Keratinocyte (primary cell): ENCODE data around the gene CTNNA3. TPM values are rescaled to one million over a fixed set of nuclear protein-coding genes. Genes with fewer than 3 reads are reported as not detected.

Experiments used
- DNase-seq: peaks from one replicate; pipeline ENCODE4 v3.0.0-alpha.2; 2011; ENCODE audit warnings: low read depth, missing footprints, low spot score
- FAIRE-seq: peaks from 2 replicates; lab custom pipeline; 2011; peaks lifted over from hg19 to GRCh38; lab: Jason Lieb, UNC
- H2AFZ ChIP-seq: 2 replicates; pipeline ENCODE4 v1.6.0; 2012; ENCODE audit warnings: low read length, control low read depth, inconsistent platforms; ENCODE audit not compliant: control insufficient read depth
- H3K27ac ChIP-seq: 2 replicates; pipeline ENCODE4 v1.5.1; 2011; ENCODE audit warnings: low read length; ENCODE audit not compliant: control insufficient read depth, insufficient read depth
- H3K27me3 ChIP-seq: 3 replicates; pipeline ENCODE4 v1.6.0; 2011; ENCODE audit warnings: low read length; ENCODE audit not compliant: control insufficient read depth, insufficient read depth; ENCODE audit errors: extremely low read depth
- H3K36me3 ChIP-seq, 2 experiments: 2 replicates in 1 of 2; 3 replicates in 1 of 2; pipeline ENCODE4 v1.5.1; 2011; ENCODE audit warnings: low read length in 2 of 2, mild to moderate bottlenecking in 1 of 2; ENCODE audit not compliant: control insufficient read depth in 2 of 2, insufficient read depth in 2 of 2; ENCODE audit errors: extremely low read depth in 1 of 2
- H3K4me1 ChIP-seq: 3 replicates; pipeline ENCODE4 v1.5.1; 2011; ENCODE audit warnings: low read length; ENCODE audit not compliant: control insufficient read depth, insufficient read depth; ENCODE audit errors: extremely low read depth
- H3K4me2 ChIP-seq: 3 replicates; pipeline ENCODE4 v1.6.0; 2011; ENCODE audit warnings: low read depth, low read length; ENCODE audit not compliant: control insufficient read depth, insufficient read depth; ENCODE audit errors: extremely low read depth
- H3K4me3 ChIP-seq, 3 experiments: fragments of 200-600 bp in 1 of 3; sonication (generic) in 1 of 3; 2 replicates in 2 of 3; 3 replicates in 1 of 3; pipeline ENCODE4 v1.5.1; 2011 to 2016; ENCODE audit warnings: low read length in 3 of 3, mild to moderate bottlenecking in 3 of 3, control low read depth in 2 of 3, inconsistent platforms in 1 of 3, low read depth in 1 of 3, mixed read lengths in 1 of 3, mixed run types in 1 of 3, moderate library complexity in 1 of 3; ENCODE audit not compliant: control insufficient read depth in 2 of 3, insufficient read depth in 2 of 3; ENCODE audit errors: extremely low read depth in 1 of 3
- H3K79me2 ChIP-seq: 2 replicates; pipeline ENCODE4 v1.6.0; 2012; ENCODE audit warnings: low read length; ENCODE audit not compliant: control insufficient read depth, insufficient read depth
- H3K9ac ChIP-seq: 3 replicates; pipeline ENCODE4 v1.6.0; 2011; ENCODE audit warnings: low read length; ENCODE audit not compliant: control insufficient read depth, insufficient read depth; ENCODE audit errors: extremely low read depth
- H3K9me1 ChIP-seq: 3 replicates; pipeline ENCODE4 v1.6.0; 2011; ENCODE audit warnings: low read length; ENCODE audit not compliant: control insufficient read depth, insufficient read depth; ENCODE audit errors: extremely low read depth
- H3K9me3 ChIP-seq: 2 replicates; pipeline ENCODE4 v1.5.1; 2012; ENCODE audit warnings: low read depth, low read length; ENCODE audit not compliant: control insufficient read depth
- H4K20me1 ChIP-seq: 3 replicates; pipeline ENCODE4 v1.6.0; 2011; ENCODE audit warnings: low read length; ENCODE audit not compliant: control insufficient read depth, insufficient read depth; ENCODE audit errors: extremely low read depth
- CTCF ChIP-seq, 3 experiments: IDR thresholded peaks in 1 of 3; conservative IDR thresholded peaks in 1 of 3; optimal IDR thresholded peaks in 1 of 3; 2 replicates in 2 of 3; 3 replicates in 1 of 3; pipeline versions ENCODE3 to v1.5.1; 2011; ENCODE audit warnings: low read length in 3 of 3, mild to moderate bottlenecking in 3 of 3, moderate library complexity in 2 of 3, control low read depth in 1 of 3, inconsistent platforms in 1 of 3; ENCODE audit not compliant: insufficient read depth in 2 of 3; ENCODE audit errors: extremely low read depth in 1 of 3
- EZH2 ChIP-seq: IDR thresholded peaks from one replicate; pipeline ENCODE4 v1.6.1; 2012; ENCODE audit warnings: inconsistent platforms, mild to moderate bottlenecking, low read length, moderate library complexity
- dilution Hi-C: fragments of 300-500 bp; cut with MboI; formaldehyde crosslinking; loops from one replicate; pipeline ENCODE4 v1.7.0; 2020; ENCODE audit warnings: low sequenced_read_pairs; ENCODE audit not compliant: extremely low pct_ligation_motif_present
- polyA plus RNA-seq, 5 experiments: library from polyadenylated mRNA; depleted of rRNA in 3 of 5; stranded (reverse) in 3 of 5; stranded (forward) in 1 of 5; unstranded in 1 of 5; fragments of >200 nt; gene quantifications; 1 replicate in 1 of 5; 2 replicates in 3 of 5; 3 replicates in 1 of 5; pipeline versions ENCODE4 v1.2.1 to v1.2.3, GENCODE V29; 2011 to 2012; ENCODE audit warnings: missing spikeins in 2 of 5, low read depth in 1 of 5, low replicate concordance in 1 of 5

The CTNNA3 gene
- polyA plus RNA-seq, 1 donor (not counting 4 experiments of a cell fraction or from before 2014, with no cell fraction given) = 0.01 TPM

DNA sequence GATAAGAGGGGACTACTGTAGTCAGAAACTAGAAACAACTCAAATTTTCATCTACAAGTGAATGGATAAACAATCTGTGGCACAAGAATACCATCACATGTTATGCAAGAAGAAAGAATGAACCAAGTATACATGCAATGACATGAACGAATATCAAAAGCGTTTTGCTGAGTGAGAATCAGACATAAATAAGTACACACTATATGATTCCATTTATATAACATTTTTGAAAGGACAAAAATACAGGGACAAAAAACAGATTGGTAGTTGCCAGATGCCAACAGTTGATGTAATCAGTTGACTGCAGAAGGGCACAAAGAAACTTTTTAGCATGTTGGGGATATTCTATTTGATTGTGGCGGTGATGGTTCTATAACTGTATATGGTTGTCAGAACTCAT, 33.6 kb downstream of the CTNNA3 start:
- dilution Hi-C loops = no loop called here
- Histone ChIP-seq H3K4me1 (no peaks in the 10 kb centered on the region), H3K9me3 (no peaks in the 10 kb centered on the region), H3K9me1 (no peaks in the 10 kb centered on the region), H2AFZ (no peak overlapping the region), H3K27ac (no peak overlapping the region), H3K36me3 (no peaks in the 10 kb centered on the region), H3K4me3 (no peak overlapping the region), H4K20me1 (no peaks in the 10 kb centered on the region), H3K9ac (no peak overlapping the region), H3K79me2 (no peaks in the 10 kb centered on the region), H3K27me3 (no peaks in the 10 kb centered on the region), H3K4me2 (no peak overlapping the region)
- TF ChIP-seq CTCF (optimal IDR thresholded peaks at IDR 0.05 in 1 of 3, IDR thresholded peaks at IDR 0.05 in 1 of 3, conservative IDR thresholded peaks at IDR 0.05 in 1 of 3; ENCODE audit: extremely low read depth in 1 of 3, insufficient read depth in 2 of 3, low read length in 3 of 3) = no peak
- no peak for TF ChIP-seq EZH2
- no peak for FAIRE-seq
- no peak for DNase-seq

DNA sequence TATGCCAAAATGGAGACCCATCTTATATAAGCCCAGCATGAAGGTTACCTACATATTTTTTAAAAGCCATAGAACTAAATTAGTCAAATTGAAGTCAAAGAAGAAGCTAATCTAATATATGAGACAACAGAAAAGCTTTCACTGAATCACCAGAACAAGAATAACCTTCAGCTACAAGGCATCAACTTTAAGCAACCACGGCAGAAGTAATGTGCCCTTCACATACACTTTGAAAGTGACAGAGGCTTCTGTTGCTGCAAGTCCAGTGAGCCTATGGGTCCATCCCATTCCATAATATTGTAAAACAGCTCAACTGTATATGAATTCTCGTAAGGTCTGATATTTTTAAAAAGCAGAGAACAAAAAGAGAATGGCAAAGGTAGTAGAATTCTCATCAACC, 36.5 kb downstream of the CTNNA3 start:
- dilution Hi-C loops = no loop called here
- no peaks in the 10 kb centered on the region for H3K79me2 ChIP-seq

More for the DNA sequence above, 36.5 kb downstream of the CTNNA3 start:
- H3K4me1 ChIP-seq = no peaks in the 10 kb centered on the region
- H2AFZ ChIP-seq = no peak overlapping the region
- FAIRE-seq = no peak
- H3K4me2 ChIP-seq = no peak overlapping the region
- no peaks in the 10 kb centered on the region for H3K27me3 ChIP-seq
- H3K9ac ChIP-seq = no peak overlapping the region
- no peaks in the 10 kb centered on the region for H3K36me3 ChIP-seq
- H3K9me3 ChIP-seq = no peaks in the 10 kb centered on the region
- H4K20me1 ChIP-seq = no peaks in the 10 kb centered on the region
- H3K4me3 ChIP-seq = no peak overlapping the region
- TF ChIP-seq CTCF (optimal IDR thresholded peaks at IDR 0.05 in 1 of 3, IDR thresholded peaks at IDR 0.05 in 1 of 3, conservative IDR thresholded peaks at IDR 0.05 in 1 of 3; ENCODE audit: extremely low read depth in 1 of 3, insufficient read depth in 2 of 3, low read length in 3 of 3) (no peak), EZH2 (no peak)
- no peak overlapping the region for H3K27ac ChIP-seq
- no peaks in the 10 kb centered on the region for H3K9me1 ChIP-seq
- DNase-seq = no peak
